Ishikawa (cell line): ENCODE results near the gene ST14.

Experiments used
- CEBPB ChIP-seq: IDR thresholded peaks from 2 replicates; pipeline ENCODE4 v1.6.1; 2012
- CREB1 ChIP-seq: IDR thresholded peaks from 2 replicates; pipeline ENCODE4 v1.6.1; 2012; ENCODE audit warnings: low read depth
- EGR1 ChIP-seq: IDR thresholded peaks from 2 replicates; pipeline ENCODE4 v1.6.1; 2012
- EP300 ChIP-seq: IDR thresholded peaks from 2 replicates; pipeline ENCODE4 v1.6.1; 2012; ENCODE audit warnings: borderline replicate concordance
- FOXM1 ChIP-seq: IDR thresholded peaks from 2 replicates; pipeline ENCODE4 v1.6.1; 2012; ENCODE audit warnings: low read depth, borderline replicate concordance
- MAX ChIP-seq: IDR thresholded peaks from 2 replicates; pipeline ENCODE4 v1.6.1; 2012
- NFIC ChIP-seq: IDR thresholded peaks from 2 replicates; pipeline ENCODE4 v1.6.1; 2012
- RAD21 ChIP-seq: IDR thresholded peaks from 2 replicates; pipeline ENCODE4 v1.6.1; 2012; ENCODE audit warnings: low read depth
- REST ChIP-seq: IDR thresholded peaks from 2 replicates; pipeline ENCODE4 v1.6.1; 2012; ENCODE audit warnings: low read depth, mild to moderate bottlenecking
- TAF1 ChIP-seq: IDR thresholded peaks from 2 replicates; pipeline ENCODE4 v1.6.1; 2012; ENCODE audit warnings: low read depth, mild to moderate bottlenecking
- TCF12 ChIP-seq: IDR thresholded peaks from 2 replicates; pipeline ENCODE4 v1.6.1; 2012; ENCODE audit warnings: low read depth
- TEAD4 ChIP-seq: IDR thresholded peaks from 2 replicates; pipeline ENCODE4 v1.6.1; 2012
- USF1 ChIP-seq: IDR thresholded peaks from 2 replicates; pipeline ENCODE4 v1.6.1; 2012
- YY1 ChIP-seq: IDR thresholded peaks from 2 replicates; pipeline ENCODE4 v1.6.1; 2012; ENCODE audit warnings: low read depth
- ZBTB7A ChIP-seq: IDR thresholded peaks from 2 replicates; pipeline ENCODE4 v1.6.1; 2012; ENCODE audit warnings: low read depth

ST14 gene

GRCh38 chr11:130129922-130130321 is 29.7 kb upstream of the ST14 start:
- TF ChIP-seq USF1: no peak
- no peak for TF ChIP-seq REST
- TF ChIP-seq ZBTB7A: no peak
- TF ChIP-seq YY1: no peak
- no peak for TF ChIP-seq EGR1
- TF ChIP-seq FOXM1: no peak
- TF ChIP-seq EP300: no peak
- TF ChIP-seq RAD21: no peak

- TF ChIP-seq NFIC: no peak
- peak; percentile 92 for TF ChIP-seq RAD21
Measured at GRCh38 chr11:130131961-130132850, 27.4 kb upstream of the ST14 start.

- no peak for TF ChIP-seq EGR1
- TF ChIP-seq REST: no peak
- no peak for TF ChIP-seq TEAD4
- TF ChIP-seq RAD21: no peak
Measured at GRCh38 chr11:130133716-130134115, 25.9 kb upstream of the ST14 start.

- TF ChIP-seq YY1 (no peak), CREB1 (no peak), NFIC (no peak), EP300 (no peak), USF1 (no peak), TCF12 (no peak), EGR1 (no peak), MAX (no peak), CEBPB (no peak), REST (no peak), TEAD4 (no peak), TAF1 (no peak), ZBTB7A (no peak), FOXM1 (no peak), RAD21 (no peak)
Measured at GRCh38 chr11:130136107-130136506, 23.5 kb upstream of the ST14 start.

- TF ChIP-seq TEAD4 (no peak), EP300 (no peak), MAX (no peak)
Measured at GRCh38 chr11:130137999-130138398, 21.6 kb upstream of the ST14 start.
